Measurements from ENCODE around the gene SLAMF8. TPM values are rescaled to one million over a fixed set of nuclear protein-coding genes. Genes with fewer than 3 reads are reported as not detected.

Gene SLAMF8
- total RNA-seq, 1 experiment from 2014 or later, result not detected

GRCh38 chr1:159825564-159825963 is 1.1 kb upstream of the SLAMF8 start:
- Mint-ChIP-seq H3K36me3 (no peaks in the 10 kb centered on the region), H3K27ac (no peak overlapping the region), H3K4me3 (no peak overlapping the region), H3K27me3 (ENCODE audit: low read depth) (peaks cover 14% of the 10 kb centered on the region), H3K9me3 (no peaks in the 10 kb centered on the region), H3K4me1 (peaks cover 10% of the 10 kb centered on the region)
- ATAC-seq, result no peak
- CTCF ChIA-PET, result interaction anchor here (0.6 to 1.7 kb wide), 4 partner anchors 26 to 241 kb away, joined by 3 to 9 read pairs (median 4); no protein-coding TSS in a partner anchor
- no peak for TF ChIP-seq MYBL2 (CRISPR knock-in tag; IDR thresholded peaks at IDR 0.05)
- DNase-seq (ENCODE audit: low spot score), result no peak
- POLR2A ChIA-PET, result no interaction called here

GRCh38 chr1:159827102-159827490 is 423 bp downstream of the SLAMF8 start:
- peaks cover 12% of the 10 kb centered on the region for H3K4me1 Mint-ChIP-seq
- H3K27ac Mint-ChIP-seq, result no peak overlapping the region
- ATAC-seq, result no peak
- H3K36me3 Mint-ChIP-seq, result no peaks in the 10 kb centered on the region
- H3K9me3 Mint-ChIP-seq, result no peaks in the 10 kb centered on the region
- TF ChIP-seq JUN (CRISPR knock-in tag; IDR thresholded peaks at IDR 0.05) (no peak), E2F1 (CRISPR knock-in tag; IDR thresholded peaks at IDR 0.05) (no peak), SP1 (CRISPR knock-in tag; conservative IDR thresholded peaks at IDR 0.05) (no peak), CBFB (CRISPR knock-in tag; IDR thresholded peaks at IDR 0.05; ENCODE audit: low read depth) (no peak), USF2 (CRISPR knock-in tag; IDR thresholded peaks at IDR 0.05) (no peak), FOXP4 (CRISPR knock-in tag; IDR thresholded peaks at IDR 0.05) (no peak), TEAD4 (CRISPR knock-in tag; IDR thresholded peaks at IDR 0.05) (no peak), FOXP1 (CRISPR knock-in tag; IDR thresholded peaks at IDR 0.05; ENCODE audit: borderline replicate concordance) (no peak), FOXK1 (CRISPR knock-in tag; IDR thresholded peaks at IDR 0.05) (no peak), PRRX2 (CRISPR knock-in tag; IDR thresholded peaks at IDR 0.05) (no peak), NR3C1 (CRISPR knock-in tag; conservative IDR thresholded peaks at IDR 0.05; ENCODE audit: low read depth) (no peak)
- ChIA-PET CTCF (interaction anchor here (1.1 to 1.8 kb wide), 4 partner anchors 28 to 180 kb away, joined by 4 to 10 read pairs (median 6); no protein-coding TSS in a partner anchor), POLR2A (no interaction called here)
- no peak overlapping the region for H3K4me3 Mint-ChIP-seq
- no peak for DNase-seq (ENCODE audit: low spot score)
- peaks cover 17% of the 10 kb centered on the region for H3K27me3 Mint-ChIP-seq (ENCODE audit: low read depth)

- peaks cover 19% of the 10 kb centered on the region for H3K27me3 Mint-ChIP-seq (ENCODE audit: low read depth)
- no peak for TF ChIP-seq JAZF1 (CRISPR knock-in tag; IDR thresholded peaks at IDR 0.05)
- no peak for TF ChIP-seq MLX (CRISPR knock-in tag; IDR thresholded peaks at IDR 0.05)
- no peak for TF ChIP-seq SMAD4 (CRISPR knock-in tag; IDR thresholded peaks at IDR 0.05)
- no peak for TF ChIP-seq NR1H2 (CRISPR knock-in tag; IDR thresholded peaks at IDR 0.05)
- TF ChIP-seq CTCF (IDR thresholded peaks at IDR 0.05), result no peak
- TF ChIP-seq ZNF512 (CRISPR knock-in tag; IDR thresholded peaks at IDR 0.05; ENCODE audit: borderline replicate concordance), result no peak
- no peak for TF ChIP-seq NR2C2 (CRISPR knock-in tag; IDR thresholded peaks at IDR 0.05)
- no peak for TF ChIP-seq ZNF219 (CRISPR knock-in tag; IDR thresholded peaks at IDR 0.05; ENCODE audit: borderline replicate concordance)
- POLR2A ChIA-PET, result no interaction called here
- no peak overlapping the region for H3K27ac Mint-ChIP-seq
- no peaks in the 10 kb centered on the region for H3K36me3 Mint-ChIP-seq
- no peaks in the 10 kb centered on the region for H3K9me3 Mint-ChIP-seq
- CTCF ChIA-PET, result interaction anchor here (1.2 to 1.8 kb wide), 3 partner anchors 29 to 180 kb away, joined by 4 to 10 read pairs (median 7); no protein-coding TSS in a partner anchor
- DNase-seq (ENCODE audit: low spot score), result no peak
- no peak for ATAC-seq
- peaks cover 12% of the 10 kb centered on the region for H3K4me1 Mint-ChIP-seq
- H3K4me3 Mint-ChIP-seq, result no peak overlapping the region
Measured at GRCh38 chr1:159827549-159827948, 876 bp downstream of the SLAMF8 start.
